Cardiac muscle cell (in vitro differentiated cells and primary cell): Measurements from ENCODE around the gene STIL. TPM values are rescaled to one million over a fixed set of nuclear protein-coding genes. Genes with fewer than 3 reads are reported as not detected.
"Not testable (repeated sequence)": the region's sequence is repeated elsewhere in the genome, so short reads cannot be mapped to it uniquely, and the experiment has no call there.

Experiments
- DNase-seq, 2 donors: peaks; one replicate each; pipeline versions ENCODE4 v3.0.0 to v3.0.0-alpha.2; 2010 to 2017; ENCODE audit warnings: low read depth in 1 of 2, low spot score in 1 of 2
- H3K27ac ChIP-seq: fragments of 200-600 bp; sonication (generic); 2 replicates; pipeline ENCODE4 v1.5.1; 2016
- H3K27me3 ChIP-seq: fragments of 200-600 bp; sonication (generic); 2 replicates; pipeline ENCODE4 v1.6.0; 2016; ENCODE audit warnings: control low read depth
- H3K36me3 ChIP-seq: fragments of 200-600 bp; sonication (generic); 2 replicates; pipeline ENCODE4 v1.5.1; 2016; ENCODE audit warnings: control low read depth
- H3K4me1 ChIP-seq: fragments of 200-600 bp; sonication (generic); 2 replicates; pipeline ENCODE4 v1.8.1; 2017; ENCODE audit warnings: low read depth, mild to moderate bottlenecking, mixed run types
- H3K4me3 ChIP-seq: fragments of 200-600 bp; sonication (generic); 2 replicates; pipeline ENCODE4 v1.5.1; 2016; ENCODE audit warnings: mild to moderate bottlenecking
- H3K9me3 ChIP-seq: fragments of 200-600 bp; sonication (generic); 2 replicates; pipeline ENCODE4 v1.5.1; 2017; ENCODE audit warnings: low read depth, mild to moderate bottlenecking, control low read depth
- CTCF ChIP-seq: IDR thresholded peaks from 2 replicates; pipeline ENCODE4 v1.5.1; 2012; ENCODE audit warnings: low read depth, mild to moderate bottlenecking, low read length
- polyA plus RNA-seq: library from polyadenylated mRNA; unstranded; fragments of >200 nt; fragmentation: Nextera tagmentation; extraction: Ambion mirVana; gene quantifications from 2 replicates; pipeline ENCODE4 v1.2.1, GENCODE V29; 2016
- total RNA-seq: library from RNA; depleted of rRNA; stranded (reverse); fragments of >200 nt; gene quantifications from 2 replicates; pipeline ENCODE4 v1.2.3, GENCODE V29; 2016

The STIL gene
- total and polyA plus RNA-seq, 2 experiments from 2014 or later: 2.3 to 13.4 TPM

DNA sequence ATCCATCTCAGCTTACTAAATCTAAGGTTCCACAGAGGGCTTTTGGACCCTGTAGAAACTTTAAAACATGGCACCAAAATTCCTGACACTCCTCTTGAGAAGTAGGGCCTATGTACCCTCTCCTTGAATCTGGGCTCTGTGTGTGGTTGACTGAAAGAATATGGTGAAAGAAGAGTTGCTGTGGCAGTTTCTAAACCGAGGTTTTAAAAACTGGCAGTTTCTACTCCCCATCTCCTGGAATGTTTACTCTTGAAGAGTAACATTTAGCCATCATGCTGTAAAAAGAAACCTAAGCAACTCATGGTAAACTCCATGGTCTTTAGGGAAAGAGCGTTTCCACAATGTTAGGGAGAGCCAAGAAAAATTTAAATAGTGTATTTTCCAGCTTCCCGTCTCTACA is 15.0 kb upstream of the STIL start:
- DNase-seq: no peak
- Histone ChIP-seq H3K4me1 (peaks cover 7% of the 10 kb centered on the region), H3K27me3 (no peaks in the 10 kb centered on the region), H3K4me3 (no peak overlapping the region), H3K9me3 (no peaks in the 10 kb centered on the region), H3K27ac (no peak overlapping the region), H3K36me3 (no peaks in the 10 kb centered on the region)
- no peak for TF ChIP-seq CTCF

DNA sequence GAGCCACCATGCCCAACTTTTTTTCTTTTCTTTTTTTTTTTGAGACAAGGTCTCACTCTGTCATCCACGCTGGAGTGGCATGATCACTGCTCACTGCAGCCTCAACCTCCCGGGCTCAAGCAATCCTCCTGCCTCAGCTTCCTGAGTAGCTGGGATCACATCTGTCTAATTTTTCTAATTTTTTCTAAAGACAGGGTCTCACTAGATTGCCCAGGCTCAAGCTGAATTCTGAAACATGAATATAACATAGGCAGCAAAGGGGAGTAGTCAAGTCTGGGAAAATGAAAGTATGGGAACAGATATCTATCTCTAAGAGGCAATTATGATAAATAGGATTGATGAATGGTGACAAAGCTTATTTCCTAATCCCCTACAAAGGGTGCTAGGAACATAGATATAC is 12.3 kb upstream of the STIL start:
- H3K4me1 ChIP-seq: no peaks in the 10 kb centered on the region
- no peak for TF ChIP-seq CTCF
- DNase-seq: no peak
- H3K4me3 ChIP-seq: no peak overlapping the region
- no peaks in the 10 kb centered on the region for H3K27me3 ChIP-seq
- no peaks in the 10 kb centered on the region for H3K36me3 ChIP-seq
- H3K9me3 ChIP-seq: no peaks in the 10 kb centered on the region
- H3K27ac ChIP-seq: no peak overlapping the region

DNA sequence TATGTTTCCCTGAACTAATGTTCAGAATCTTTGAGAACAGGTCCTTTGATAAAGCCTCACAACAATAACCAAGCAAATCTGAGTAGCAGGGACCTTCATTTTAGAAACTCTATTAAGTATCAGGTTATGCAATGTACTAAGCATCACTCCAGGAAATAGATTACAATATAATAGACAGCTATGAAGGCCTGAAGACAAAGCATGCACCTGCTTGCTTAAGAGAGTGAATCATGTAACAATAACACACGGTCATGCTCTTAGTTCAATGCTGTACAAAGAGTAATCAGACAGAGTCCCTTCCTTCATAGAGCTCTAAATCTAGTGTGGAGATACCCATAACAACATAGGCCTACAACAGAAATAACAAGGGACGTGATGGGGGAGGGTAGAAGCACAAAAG is 11.6 kb upstream of the STIL start:
- no peaks in the 10 kb centered on the region for H3K36me3 ChIP-seq
- H3K4me3 ChIP-seq: no peak overlapping the region
- no peaks in the 10 kb centered on the region for H3K4me1 ChIP-seq
- no peak for TF ChIP-seq CTCF
- no peaks in the 10 kb centered on the region for H3K27me3 ChIP-seq
- no peak for DNase-seq
- H3K27ac ChIP-seq: no peak overlapping the region
- no peaks in the 10 kb centered on the region for H3K9me3 ChIP-seq

DNA sequence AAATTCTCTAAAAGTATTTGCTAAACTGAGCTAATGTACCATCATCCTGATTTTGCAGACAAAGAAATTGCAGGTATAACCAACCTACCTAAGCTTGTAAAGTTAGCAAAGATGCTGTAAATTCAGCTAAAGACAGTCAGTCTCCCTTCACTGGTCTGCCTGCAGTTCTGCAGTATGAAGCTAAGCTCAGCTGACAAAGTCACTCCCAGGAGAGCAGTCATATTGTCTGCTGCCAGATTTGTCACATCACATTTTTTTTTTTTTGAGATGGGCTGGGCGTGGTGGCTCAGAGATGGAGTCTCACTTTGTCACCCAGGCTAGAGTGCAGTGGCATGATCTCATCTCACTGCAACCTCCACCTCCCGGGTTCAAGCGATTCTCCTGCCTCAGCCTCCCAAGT is 10.7 kb upstream of the STIL start:
- Histone ChIP-seq H3K4me3 (no peak overlapping the region), H3K9me3 (no peaks in the 10 kb centered on the region), H3K27me3 (no peaks in the 10 kb centered on the region), H3K4me1 (no peaks in the 10 kb centered on the region), H3K27ac (no peak overlapping the region), H3K36me3 (no peaks in the 10 kb centered on the region)
- TF ChIP-seq CTCF: no peak
- no peak for DNase-seq

GRCh38 chr1:47323599-47324031 is 9.7 kb upstream of the STIL start:
- Histone ChIP-seq H3K36me3 (no peaks in the 10 kb centered on the region), H3K4me1 (no peaks in the 10 kb centered on the region), H3K27me3 (no peaks in the 10 kb centered on the region), H3K9me3 (no peaks in the 10 kb centered on the region), H3K4me3 (no peak overlapping the region), H3K27ac (no peak overlapping the region)
- no peak for TF ChIP-seq CTCF
- DNase-seq: no peak

GRCh38 chr1:47319968-47320367 is 6.0 kb upstream of the STIL start:
- H3K4me1 ChIP-seq, DNase-seq, H3K27ac ChIP-seq, H3K27me3 ChIP-seq, H3K4me3 ChIP-seq, H3K36me3 ChIP-seq, H3K9me3 ChIP-seq: not testable (repeated sequence)
